ENCODE results near the gene PACS1. TPM values are rescaled to one million over a fixed set of nuclear protein-coding genes. Genes with fewer than 3 reads are reported as not detected.

Gene PACS1
- total and polyA plus RNA-seq, 2 donors (not counting 1 experiment from before 2014, with no cell fraction given) = 131 to 303 TPM

- peaks cover 0 to 45% of the 10 kb centered on the region in 2 experiments for H3K36me3 ChIP-seq (replicated peaks in 1 of 2; ENCODE audit: control extremely low read depth in 1 of 2, control insufficient read depth in 1 of 2, extremely low read depth in 1 of 2, insufficient read depth in 2 of 2, low read length in 1 of 2)
These were observed 191.5 kb downstream of the PACS1 start for GRCh38 chr11:66261578-66261977.

GRCh38 chr11:66262191-66262590 is 192.1 kb downstream of the PACS1 start:
- peaks cover 0 to 47% of the 10 kb centered on the region in 2 experiments for H3K36me3 ChIP-seq (replicated peaks in 1 of 2; ENCODE audit: control extremely low read depth in 1 of 2, control insufficient read depth in 1 of 2, extremely low read depth in 1 of 2, insufficient read depth in 2 of 2, low read length in 1 of 2)
- H3K4me3 ChIP-seq (ENCODE audit: control extremely low read depth in 1 of 5, extremely low read depth in 1 of 5, insufficient read depth in 1 of 5, low read depth in 2 of 5, low read length in 4 of 5) = no peak overlapping the region
- no peak for ATAC-seq (ENCODE audit: low read depth)
- DNase-seq = no peak
- intact Hi-C loops (cut with micrococcal nuclease) = no loop called here
- H3K79me2 ChIP-seq (ENCODE audit: control insufficient read depth, insufficient read depth, low read length) = peaks cover 7% of the 10 kb centered on the region
- H4K20me1 ChIP-seq (ENCODE audit: control insufficient read depth, insufficient read depth, low read length, poor library complexity, severe bottlenecking) = peaks cover 16% of the 10 kb centered on the region
- H3K4me2 ChIP-seq (replicated peaks; ENCODE audit: low read depth, low read length, poor library complexity, severe bottlenecking) = no peak overlapping the region
- CTCF ChIA-PET = interaction anchor here (1.0 kb wide), 2 partner anchors 20 to 29 kb away, joined by 3 read pairs; no protein-coding TSS in a partner anchor
- POLR2A ChIA-PET = no interaction called here
- H3K27ac ChIP-seq (ENCODE audit: low read length in 2 of 2) = no peak overlapping the region
- Mint-ChIP-seq H3K4me3 (no peak overlapping the region), H3K27ac (no peak overlapping the region), H3K27me3 (no peaks in the 10 kb centered on the region), H3K9me3 (ENCODE audit: insufficient read depth) (no peaks in the 10 kb centered on the region), H3K4me1 (peaks cover 20% of the 10 kb centered on the region)
- H3K9me3 ChIP-seq (ENCODE audit: control extremely low read depth in 1 of 3, control insufficient read depth in 2 of 3, insufficient read depth in 1 of 3, low read length in 2 of 3) = no peaks in the 10 kb centered on the region
- H3K27me3 ChIP-seq (replicated peaks in 1 of 4; ENCODE audit: control extremely low read depth in 1 of 4, control insufficient read depth in 3 of 4, insufficient read depth in 4 of 4, low read length in 3 of 4) = no peaks in the 10 kb centered on the region
- TF ChIP-seq CTCF (IDR thresholded peaks at IDR 0.05) = no peak
- 100% methylated on average over 5 of the region's 5 CpGs for WGBS (ENCODE audit: insufficient coverage)
- H3K9ac ChIP-seq (ENCODE audit: low read length) = no peak overlapping the region
- peaks cover 10 to 15% of the 10 kb centered on the region in 2 donors for H3K4me1 ChIP-seq (ENCODE audit: control insufficient read depth in 2 of 2, insufficient read depth in 2 of 2, low read length in 2 of 2)
- no peak overlapping the region for H2AFZ ChIP-seq (ENCODE audit: insufficient read depth, low read depth, low read length, poor library complexity, severe bottlenecking)

More at GRCh38 chr11:66261578-66261977, 191.5 kb downstream of the PACS1 start:
- DNase-seq (no peak), ATAC-seq (ENCODE audit: low read depth) (no peak)
- Histone ChIP-seq H3K4me3 (ENCODE audit: control extremely low read depth in 1 of 5, extremely low read depth in 1 of 5, insufficient read depth in 1 of 5, low read depth in 2 of 5, low read length in 4 of 5) (no peak overlapping the region), H3K79me2 (ENCODE audit: control insufficient read depth, insufficient read depth, low read length) (peaks cover 7% of the 10 kb centered on the region), H2AFZ (ENCODE audit: insufficient read depth, low read depth, low read length, poor library complexity, severe bottlenecking) (no peak overlapping the region), H3K27ac (ENCODE audit: low read length in 2 of 2) (no peak overlapping the region), H3K27me3 (replicated peaks in 1 of 4; ENCODE audit: control extremely low read depth in 1 of 4, control insufficient read depth in 3 of 4, insufficient read depth in 4 of 4, low read length in 3 of 4) (no peaks in the 10 kb centered on the region), H4K20me1 (ENCODE audit: control insufficient read depth, insufficient read depth, low read length, poor library complexity, severe bottlenecking) (peaks cover 16% of the 10 kb centered on the region), H3K9ac (ENCODE audit: low read length) (no peak overlapping the region), H3K4me1 (ENCODE audit: control insufficient read depth in 2 of 2, insufficient read depth in 2 of 2, low read length in 2 of 2) (peaks cover 10 to 15% of the 10 kb centered on the region in 2 donors), H3K4me2 (replicated peaks; ENCODE audit: low read depth, low read length, poor library complexity, severe bottlenecking) (no peak overlapping the region), H3K9me3 (ENCODE audit: control extremely low read depth in 1 of 3, control insufficient read depth in 2 of 3, insufficient read depth in 1 of 3, low read length in 2 of 3) (no peaks in the 10 kb centered on the region)
- POLR2A ChIA-PET = no interaction called here
- CTCF ChIA-PET = interaction anchor here (1.0 kb wide), 2 partner anchors 20 to 21 kb away, joined by 3 read pairs; no protein-coding TSS in a partner anchor
- Mint-ChIP-seq H3K27ac (no peak overlapping the region), H3K4me3 (no peak overlapping the region), H3K4me1 (peaks cover 22% of the 10 kb centered on the region), H3K27me3 (no peaks in the 10 kb centered on the region), H3K9me3 (ENCODE audit: insufficient read depth) (no peaks in the 10 kb centered on the region)
- intact Hi-C loops (cut with micrococcal nuclease) = no loop called here
- TF ChIP-seq EZH2 (IDR thresholded peaks at IDR 0.05; ENCODE audit: borderline replicate concordance, insufficient read depth, low read depth, low read length, poor library complexity, severe bottlenecking) = no peak
- no peak for TF ChIP-seq CTCF (IDR thresholded peaks at IDR 0.05)
- 97% methylated on average over 16 of the region's 16 CpGs for WGBS (ENCODE audit: insufficient coverage)
